Measurements from ENCODE around the gene RIN2.
A peak's percentile ranks its signal among the peaks of the same experiment; 100 is the strongest.
"Not testable (repeated sequence)": the region's sequence is repeated elsewhere in the genome, so short reads cannot be mapped to it uniquely, and the experiment has no call there.

RIN2 gene

GRCh38 chr20:19746396-19746795, 11.7 kb upstream of the RIN2 start:
- H3K4me3 ChIP-seq (ENCODE audit: low read length) = no peak overlapping the region

DNA sequence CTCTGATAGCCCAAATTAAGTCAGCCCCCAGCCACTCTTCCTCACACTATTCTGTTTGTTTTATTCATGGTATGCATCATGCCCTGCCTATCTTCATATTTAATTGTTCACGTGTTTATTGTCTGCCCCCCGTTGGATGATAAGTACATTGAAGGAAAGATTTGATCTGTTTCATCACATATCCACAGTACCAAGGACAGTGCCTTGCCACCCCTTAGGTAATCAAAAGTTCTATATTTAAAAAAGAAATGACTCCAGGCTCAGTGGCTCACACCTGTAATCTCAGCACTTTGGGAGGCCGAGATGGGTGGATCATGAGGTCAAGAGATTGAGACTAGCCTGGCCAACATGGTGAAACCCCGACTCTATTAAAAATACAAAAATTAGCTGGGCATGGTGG, 10.2 kb upstream of the RIN2 start:
- no peak for TF ChIP-seq ZNF274 (IDR thresholded peaks at IDR 0.05; ENCODE audit: low read depth, low read length)
- H3K4me3 ChIP-seq (ENCODE audit: low read length) = no peak overlapping the region

More at GRCh38 chr20:19746396-19746795, 11.7 kb upstream of the RIN2 start:
- TF ChIP-seq ZNF274 (IDR thresholded peaks at IDR 0.05; ENCODE audit: low read depth, low read length) = no peak

- no peak for TF ChIP-seq ZNF274 (IDR thresholded peaks at IDR 0.05; ENCODE audit: low read depth, low read length)
- H3K4me3 ChIP-seq (ENCODE audit: low read length) = no peak overlapping the region
Measured at GRCh38 chr20:19748681-19749080, 9.4 kb upstream of the RIN2 start.

GRCh38 chr20:19749618-19750071, 8.4 kb upstream of the RIN2 start:
- H3K4me3 ChIP-seq (ENCODE audit: low read length) = no peak overlapping the region
- TF ChIP-seq ZNF274 (IDR thresholded peaks at IDR 0.05; ENCODE audit: low read depth, low read length) = no peak

DNA sequence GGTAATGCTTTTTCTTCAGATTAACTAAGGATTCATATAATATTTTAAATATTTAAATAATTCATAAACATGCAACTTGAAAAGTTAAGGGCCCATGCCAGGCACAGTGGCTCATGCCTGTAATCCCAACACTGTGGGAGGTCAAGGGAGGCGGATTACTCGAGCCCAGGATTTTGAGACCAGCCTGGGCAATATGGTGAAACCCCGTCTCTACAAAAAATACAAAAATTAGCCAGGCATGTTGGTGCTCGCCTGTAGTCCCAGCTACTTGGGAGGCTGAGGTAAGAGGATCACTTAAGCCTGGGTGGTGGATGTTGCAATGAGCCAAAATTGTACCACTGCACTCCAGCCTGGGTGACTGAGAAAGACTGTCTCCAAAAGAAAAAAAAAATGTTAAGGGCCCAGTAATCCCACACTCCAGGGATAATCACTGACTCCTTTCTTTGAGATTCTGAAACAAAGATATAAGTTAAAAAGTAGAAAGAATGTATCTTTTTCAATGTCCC, 7.9 kb upstream of the RIN2 start:
- H3K4me3 ChIP-seq (ENCODE audit: low read length) = no peak overlapping the region
- TF ChIP-seq ZNF274 (IDR thresholded peaks at IDR 0.05; ENCODE audit: low read depth, low read length) = no peak

DNA sequence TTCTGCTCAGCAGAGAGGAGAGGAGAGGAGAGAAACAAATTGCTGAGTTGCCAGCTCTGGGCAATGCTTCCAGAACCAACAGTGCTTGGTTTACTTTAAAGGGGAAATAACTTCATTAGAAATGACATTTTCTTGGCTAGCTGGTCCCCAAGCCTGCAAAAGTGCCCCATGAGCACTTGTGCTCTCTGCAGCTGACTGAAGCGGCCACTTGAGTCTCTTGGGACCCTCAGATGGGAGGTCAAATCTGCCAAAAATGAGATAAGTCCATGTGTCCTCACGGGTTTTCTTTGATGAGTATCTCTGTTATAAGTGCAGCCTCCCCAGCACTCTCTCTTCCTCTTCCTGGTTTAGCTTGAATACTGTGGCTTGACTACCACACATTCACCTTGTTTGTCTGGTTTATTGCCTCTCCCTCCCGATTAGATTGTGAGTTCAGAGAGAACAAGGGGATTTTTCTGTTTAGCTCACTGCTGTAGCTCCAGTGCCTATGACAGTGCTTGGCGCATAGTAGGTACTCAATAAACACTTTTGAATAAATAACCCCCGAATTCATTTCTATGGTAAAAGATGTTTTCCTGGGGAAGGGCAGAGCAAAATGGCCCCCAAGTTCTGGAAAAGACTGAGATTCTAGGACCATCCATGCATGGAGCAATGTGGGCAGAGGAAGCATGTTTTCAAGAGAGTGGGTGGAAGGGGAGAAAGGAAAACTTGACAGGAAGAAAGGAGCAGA, 7.0 kb upstream of the RIN2 start:
- H3K4me3 ChIP-seq (ENCODE audit: low read length) = no peak overlapping the region
- no peak for TF ChIP-seq ZNF274 (IDR thresholded peaks at IDR 0.05; ENCODE audit: low read depth, low read length)

- H3K4me3 ChIP-seq (ENCODE audit: low read length) = not testable (repeated sequence)
Measured at GRCh38 chr20:19754201-19754600, 3.9 kb upstream of the RIN2 start.

DNA sequence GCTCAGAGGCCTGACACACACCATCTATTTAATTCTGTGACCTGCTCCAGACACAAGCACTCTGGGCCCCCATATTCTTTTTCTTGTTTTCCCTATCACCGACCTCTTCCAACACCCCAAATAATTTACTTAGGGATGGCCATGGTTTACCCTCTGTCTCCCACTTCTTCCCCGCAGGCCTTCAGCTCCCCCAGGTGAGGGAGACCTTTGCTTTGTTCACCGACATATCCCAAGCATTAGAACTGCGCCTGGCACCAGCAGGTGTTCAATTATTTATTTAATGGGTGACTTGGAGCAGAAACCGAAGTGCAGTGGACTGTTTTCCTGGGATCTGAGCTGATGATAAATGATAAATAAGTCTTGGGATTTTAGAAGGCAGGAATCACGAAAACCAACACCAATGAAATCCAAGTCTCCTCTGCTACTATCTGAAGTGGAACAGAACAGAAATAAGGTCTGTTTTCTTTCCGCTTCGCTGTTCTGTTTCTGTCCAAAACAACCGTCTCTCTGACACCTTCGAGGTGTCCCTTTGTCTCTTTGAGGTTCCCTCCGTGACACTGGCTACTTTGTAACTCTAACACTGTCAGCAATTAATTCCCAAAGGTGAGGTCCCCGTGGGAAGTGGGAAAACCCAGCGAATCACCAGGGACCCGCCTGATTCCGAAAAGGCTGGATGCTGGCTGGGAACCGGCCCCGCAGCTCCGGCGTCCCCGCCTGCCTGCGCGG, 1.1 kb upstream of the RIN2 start:
- H3K4me3 ChIP-seq (ENCODE audit: low read length) = no peak overlapping the region
- TF ChIP-seq ZNF274 (IDR thresholded peaks at IDR 0.05; ENCODE audit: low read depth, low read length) = no peak

DNA sequence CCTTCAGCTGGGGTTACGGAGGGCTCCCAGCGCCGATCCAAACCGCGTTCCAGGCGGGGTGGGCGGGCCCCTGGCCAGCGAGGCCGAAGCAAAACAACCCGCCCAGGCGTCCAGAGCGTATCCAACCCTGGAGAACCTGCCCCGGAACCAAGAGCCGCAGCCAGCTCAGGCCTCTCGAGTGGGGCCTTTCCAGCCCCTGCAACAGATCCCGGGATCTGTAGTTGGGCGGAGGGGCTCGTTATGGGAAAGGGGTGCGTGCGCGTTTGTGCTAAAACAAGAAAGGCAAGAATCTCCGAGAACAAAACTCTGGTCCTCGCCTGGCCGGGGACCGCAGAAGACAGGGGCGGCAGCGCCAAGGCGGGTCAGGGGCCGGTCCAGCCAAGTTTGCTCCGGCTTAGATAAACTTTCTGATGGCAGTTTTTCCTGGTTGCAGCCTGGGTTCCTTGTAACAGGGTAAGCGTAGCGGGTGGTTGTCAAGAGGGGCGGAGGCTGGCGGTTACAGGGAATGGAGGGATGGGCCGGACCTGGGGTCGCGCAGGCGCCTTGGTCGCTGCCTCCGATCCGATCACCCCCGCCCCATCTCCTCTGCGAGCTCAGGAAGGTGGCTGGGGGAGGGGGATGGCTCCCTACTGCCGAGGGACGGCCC, 448 bp upstream of the RIN2 start:
- TF ChIP-seq ZNF274 (IDR thresholded peaks at IDR 0.05; ENCODE audit: low read depth, low read length) = no peak
- peak overlapping the region; percentile 5; the same call in 1 of the 2 replicates for H3K4me3 ChIP-seq (ENCODE audit: low read length)

DNA sequence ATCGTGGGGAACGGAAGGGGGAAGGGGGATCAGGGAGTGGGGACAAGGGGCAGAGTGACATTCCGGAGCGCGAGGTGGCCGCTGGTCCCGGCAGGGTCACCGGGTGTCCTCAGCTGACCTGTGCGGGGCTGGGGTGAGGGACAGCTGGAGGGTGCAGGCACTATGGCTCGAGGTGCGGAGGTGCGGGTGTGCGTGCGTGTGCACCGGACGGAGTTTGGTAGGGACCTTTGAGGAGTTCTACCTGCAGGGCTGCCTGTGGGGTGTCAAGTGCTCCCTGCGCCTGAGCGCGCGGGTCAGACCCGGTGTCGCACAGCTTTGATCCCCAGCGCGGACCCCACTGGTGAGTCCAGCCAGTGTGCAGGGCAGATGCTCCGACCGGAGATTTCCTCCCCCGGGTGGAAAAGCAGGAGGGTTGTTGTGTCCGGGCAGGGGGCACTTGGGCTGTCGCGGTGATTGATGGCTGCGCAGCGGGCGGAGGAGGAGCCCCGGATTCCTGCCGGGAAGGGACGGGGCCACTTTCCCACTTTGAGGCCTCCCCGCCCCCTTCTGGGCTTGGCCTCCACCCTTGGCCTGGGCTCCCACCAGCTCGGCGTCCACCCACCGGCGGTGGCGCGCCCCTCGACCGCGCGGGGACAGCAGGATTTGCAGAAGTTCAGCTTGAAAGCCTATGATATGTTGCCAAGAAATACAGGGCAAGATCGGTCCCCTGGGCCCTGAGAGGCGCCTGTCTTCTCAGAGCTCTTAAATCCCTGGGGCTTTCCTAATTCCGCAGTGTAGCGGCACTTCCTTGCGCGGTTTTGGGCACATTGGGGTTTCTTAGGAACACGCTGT, 658 bp downstream of the RIN2 start:
- no peak overlapping the region for H3K4me3 ChIP-seq (ENCODE audit: low read length)
- no peak for TF ChIP-seq ZNF274 (IDR thresholded peaks at IDR 0.05; ENCODE audit: low read depth, low read length)

GRCh38 chr20:19760371-19760721, 2.3 kb downstream of the RIN2 start:
- no peak for TF ChIP-seq ZNF274 (IDR thresholded peaks at IDR 0.05; ENCODE audit: low read depth, low read length)
- H3K4me3 ChIP-seq (ENCODE audit: low read length) = no peak overlapping the region

- H3K4me3 ChIP-seq (ENCODE audit: low read length) = no peak overlapping the region
- no peak for TF ChIP-seq ZNF274 (IDR thresholded peaks at IDR 0.05; ENCODE audit: low read depth, low read length)
Measured at GRCh38 chr20:19761326-19761725, 3.3 kb downstream of the RIN2 start.

DNA sequence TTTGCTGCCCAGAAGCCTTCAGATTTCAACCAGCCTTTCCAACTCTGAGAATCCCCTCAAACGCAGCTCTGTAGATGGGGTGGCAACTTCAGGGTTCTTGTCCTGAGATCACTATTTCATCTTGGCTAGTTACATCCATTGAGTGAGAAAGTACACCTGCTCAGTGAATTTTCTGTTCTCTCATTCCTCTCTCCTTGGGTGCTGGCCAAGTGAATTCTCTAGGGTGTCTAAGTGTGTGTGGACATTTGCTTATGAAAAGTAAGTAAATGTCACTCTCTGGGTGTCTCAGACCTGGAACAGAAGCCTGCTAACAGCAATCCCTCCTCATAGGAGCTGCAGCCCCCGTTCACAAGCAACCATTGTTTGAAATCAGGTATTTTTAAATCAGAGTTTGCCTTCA, 3.8 kb downstream of the RIN2 start:
- no peak overlapping the region for H3K4me3 ChIP-seq (ENCODE audit: low read length)
- TF ChIP-seq ZNF274 (IDR thresholded peaks at IDR 0.05; ENCODE audit: low read depth, low read length) = no peak

GRCh38 chr20:19764207-19764606, 6.1 kb downstream of the RIN2 start:
- H3K4me3 ChIP-seq (ENCODE audit: low read length) = no peak overlapping the region
- TF ChIP-seq ZNF274 (IDR thresholded peaks at IDR 0.05; ENCODE audit: low read depth, low read length) = no peak
